Measurements from ENCODE around the gene CPVL. TPM values are rescaled to one million over a fixed set of nuclear protein-coding genes. Genes with fewer than 3 reads are reported as not detected.

CPVL gene
- total RNA-seq, 4 donors from 2014 or later: 8.0 to 28.5 (median 11.3) TPM

DNA sequence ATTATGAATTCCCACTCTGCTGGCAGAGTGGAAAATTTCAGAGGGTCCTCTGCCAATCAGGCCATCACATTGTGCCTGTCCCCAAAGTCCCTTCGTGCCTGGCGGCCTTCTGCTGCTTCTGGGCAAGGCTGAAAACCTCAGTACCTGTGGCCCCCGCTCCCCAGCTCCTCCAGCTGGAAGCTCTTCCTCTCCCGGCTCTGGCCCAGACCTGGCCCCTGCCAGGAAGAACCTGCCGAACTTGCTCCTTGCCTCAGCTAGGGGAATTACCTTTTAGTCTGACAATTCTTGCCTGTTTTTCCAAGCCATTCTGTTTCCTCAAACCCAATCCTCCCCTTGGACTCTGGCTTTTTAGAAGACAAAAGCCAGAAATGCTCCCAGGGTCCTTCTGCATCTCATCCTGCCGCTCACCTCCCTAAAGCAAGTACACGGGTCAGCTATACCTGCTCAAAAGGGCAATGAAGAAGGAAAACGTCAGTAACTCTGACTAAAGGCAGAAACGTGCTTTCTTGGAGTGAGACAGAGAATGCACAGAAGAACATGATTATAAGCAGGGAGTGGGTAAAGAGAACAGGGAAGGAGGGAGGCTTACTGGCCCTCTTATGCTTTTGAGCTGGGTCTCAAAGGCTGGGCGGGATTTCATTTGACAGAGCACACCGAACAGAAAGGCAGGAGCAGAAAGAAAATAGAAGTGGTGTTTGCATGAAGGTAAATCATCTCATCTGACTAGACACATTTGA is 160.1 kb downstream of the CPVL start:
- TF ChIP-seq POLR2A (IDR thresholded peaks at IDR 0.05; ENCODE audit: low read depth) (no peak), EP300 (IDR thresholded peaks at IDR 0.05) (no peak), POLR2AphosphoS5 (IDR thresholded peaks at IDR 0.05) (no peak)
- TF ChIP-seq, protein P1, sequence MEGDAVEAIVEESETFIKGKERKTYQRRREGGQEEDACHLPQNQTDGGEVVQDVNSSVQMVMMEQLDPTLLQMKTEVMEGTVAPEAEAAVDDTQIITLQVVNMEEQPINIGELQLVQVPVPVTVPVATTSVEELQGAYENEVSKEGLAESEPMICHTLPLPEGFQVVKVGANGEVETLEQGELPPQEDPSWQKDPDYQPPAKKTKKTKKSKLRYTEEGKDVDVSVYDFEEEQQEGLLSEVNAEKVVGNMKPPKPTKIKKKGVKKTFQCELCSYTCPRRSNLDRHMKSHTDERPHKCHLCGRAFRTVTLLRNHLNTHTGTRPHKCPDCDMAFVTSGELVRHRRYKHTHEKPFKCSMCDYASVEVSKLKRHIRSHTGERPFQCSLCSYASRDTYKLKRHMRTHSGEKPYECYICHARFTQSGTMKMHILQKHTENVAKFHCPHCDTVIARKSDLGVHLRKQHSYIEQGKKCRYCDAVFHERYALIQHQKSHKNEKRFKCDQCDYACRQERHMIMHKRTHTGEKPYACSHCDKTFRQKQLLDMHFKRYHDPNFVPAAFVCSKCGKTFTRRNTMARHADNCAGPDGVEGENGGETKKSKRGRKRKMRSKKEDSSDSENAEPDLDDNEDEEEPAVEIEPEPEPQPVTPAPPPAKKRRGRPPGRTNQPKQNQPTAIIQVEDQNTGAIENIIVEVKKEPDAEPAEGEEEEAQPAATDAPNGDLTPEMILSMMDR (IDR thresholded peaks at IDR 0.05): no peak
- intact Hi-C loops (cut with DNase I): no loop called here
- DNase-seq (ENCODE audit: extremely low spot score): peak; percentile 21
- H3K9me3 ChIP-seq: no peaks in the 10 kb centered on the region
- peak overlapping the region in 3 of 4 donors; percentile 28 to 62 (median 43) for H3K27ac ChIP-seq (replicated peaks in 1 of 4)
- H3K27me3 ChIP-seq: no peaks in the 10 kb centered on the region
- peaks cover 33 to 61% (median 39%) of the 10 kb centered on the region in 4 donors for H3K4me1 ChIP-seq
- WGBS: 71% methylated on average over 11 of the region's 11 CpGs
- H3K4me3 ChIP-seq: no peak overlapping the region
- H3K36me3 ChIP-seq: no peaks in the 10 kb centered on the region

DNA sequence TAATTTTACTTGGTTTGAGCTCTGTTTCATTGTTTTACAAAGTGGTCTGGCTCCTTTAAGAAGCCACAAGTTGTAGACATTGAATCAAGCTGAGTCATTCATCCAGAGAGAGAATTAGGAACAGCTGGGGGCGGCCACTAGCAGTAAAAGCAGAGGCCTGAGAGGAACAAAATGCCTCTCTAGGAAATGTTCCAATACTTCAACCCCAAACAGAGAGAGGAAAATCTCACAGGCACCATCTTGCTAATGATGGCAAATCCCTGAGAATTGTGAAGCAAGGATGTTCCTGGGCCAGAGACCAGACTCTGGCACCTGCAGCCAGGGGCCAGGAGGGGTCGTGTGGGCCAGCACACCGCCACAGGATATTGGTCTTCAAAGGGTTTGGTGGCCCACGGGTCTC is 161.7 kb downstream of the CPVL start:
- intact Hi-C loops (cut with DNase I): no loop called here
- Histone ChIP-seq H3K36me3 (no peaks in the 10 kb centered on the region), H3K27me3 (no peaks in the 10 kb centered on the region), H3K4me1 (peaks cover 27 to 63% (median 42%) of the 10 kb centered on the region in 4 donors), H3K9me3 (no peaks in the 10 kb centered on the region), H3K27ac (replicated peaks in 1 of 4) (peak overlapping the region in 1 of 4 donors; percentile 68), H3K4me3 (no peak overlapping the region)
- peak; percentile 89 for DNase-seq (ENCODE audit: extremely low spot score)
- 62% methylated on average over 4 of the region's 4 CpGs for WGBS
- no peak for TF ChIP-seq POLR2A (IDR thresholded peaks at IDR 0.05; ENCODE audit: low read depth)
- TF ChIP-seq EP300 (IDR thresholded peaks at IDR 0.05): no peak
- TF ChIP-seq POLR2AphosphoS5 (IDR thresholded peaks at IDR 0.05): peak in 1 of 2 donors; percentile 6

- H3K4me3 ChIP-seq: no peak overlapping the region
- intact Hi-C loops (cut with DNase I): no loop called here
These were observed 162.1 kb downstream of the CPVL start for GRCh38 chr7:28984217-28984616.

DNA sequence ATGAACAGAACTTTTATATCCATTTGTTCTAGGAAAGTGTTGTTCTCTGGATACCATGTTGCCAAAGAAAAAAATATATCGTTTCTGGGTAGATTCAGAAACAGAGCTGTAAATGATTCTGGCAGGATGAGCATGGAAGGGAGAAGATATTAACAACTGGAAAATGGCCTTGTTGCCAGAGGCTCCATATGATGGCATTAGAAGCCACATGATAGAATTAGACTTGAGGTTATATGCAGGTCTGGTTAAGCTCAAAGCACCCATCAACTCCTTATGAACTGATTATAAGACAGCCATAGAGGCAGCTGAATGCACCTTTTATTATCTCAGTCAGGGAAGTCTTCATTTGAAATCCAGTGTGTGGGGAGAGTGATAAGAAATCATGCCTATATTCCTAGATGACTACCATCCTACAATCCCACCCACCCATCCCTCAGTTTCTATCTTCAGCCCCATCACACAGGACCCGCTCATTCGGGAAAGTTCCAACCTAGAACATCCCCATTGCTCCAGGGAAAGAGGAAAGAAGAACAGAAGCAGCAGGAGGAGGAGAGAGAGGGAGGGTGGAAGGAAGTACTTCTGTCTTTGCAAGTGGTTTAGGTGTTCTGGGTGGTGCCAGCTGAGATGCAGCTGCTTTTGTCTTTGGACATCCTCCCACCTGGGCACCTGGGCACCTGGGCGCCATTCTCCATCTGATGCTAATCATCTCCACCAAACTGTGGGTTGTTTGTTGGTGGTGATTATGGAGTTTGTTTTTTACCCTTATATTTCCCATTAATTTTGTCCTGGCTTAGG is 162.7 kb downstream of the CPVL start:
- H3K27me3 ChIP-seq: no peaks in the 10 kb centered on the region
- no peaks in the 10 kb centered on the region for H3K9me3 ChIP-seq
- WGBS: 80% methylated on average over 4 of the region's 4 CpGs

More at GRCh38 chr7:28984217-28984616, 162.1 kb downstream of the CPVL start:
- no peak for TF ChIP-seq POLR2A (IDR thresholded peaks at IDR 0.05; ENCODE audit: low read depth)
- no peak for TF ChIP-seq POLR2AphosphoS5 (IDR thresholded peaks at IDR 0.05)
- no peaks in the 10 kb centered on the region for H3K36me3 ChIP-seq
- peak; percentile 50 for DNase-seq (ENCODE audit: extremely low spot score)
- peaks cover 23 to 58% (median 42%) of the 10 kb centered on the region in 4 donors for H3K4me1 ChIP-seq
- no peaks in the 10 kb centered on the region for H3K9me3 ChIP-seq
- H3K27ac ChIP-seq (replicated peaks in 1 of 4): no peak overlapping the region
- H3K27me3 ChIP-seq: no peaks in the 10 kb centered on the region

DNA sequence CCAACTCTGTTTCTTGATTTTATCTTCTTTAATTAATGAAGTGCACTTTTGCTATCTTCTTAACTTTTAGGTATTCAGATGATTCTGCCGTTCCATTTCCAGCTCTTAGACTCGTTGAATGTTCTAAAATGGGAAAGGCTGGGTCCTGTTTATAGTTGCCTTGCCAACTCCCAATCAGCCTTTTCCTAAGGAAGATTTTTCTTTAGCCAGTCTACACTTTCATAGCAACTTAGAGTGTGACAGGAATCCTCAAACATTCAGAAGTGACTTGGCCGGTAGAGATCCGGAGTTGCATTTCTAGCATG is 165.2 kb downstream of the CPVL start:
- intact Hi-C loops (cut with DNase I): no loop called here
- TF ChIP-seq, protein P1 (IDR thresholded peaks at IDR 0.05): no peak
- TF ChIP-seq POLR2AphosphoS5 (IDR thresholded peaks at IDR 0.05) (no peak), POLR2A (IDR thresholded peaks at IDR 0.05; ENCODE audit: low read depth) (no peak), EP300 (IDR thresholded peaks at IDR 0.05) (no peak)
- 27% methylated on average over 4 of the region's 4 CpGs for WGBS
- H3K4me3 ChIP-seq: no peak overlapping the region
- H3K27ac ChIP-seq (replicated peaks in 1 of 4): peak overlapping the region in 2 of 4 donors; percentile 38
- no peaks in the 10 kb centered on the region for H3K9me3 ChIP-seq
- H3K4me1 ChIP-seq: peaks cover 18 to 33% (median 27%) of the 10 kb centered on the region in 4 donors
- no peaks in the 10 kb centered on the region for H3K36me3 ChIP-seq
- peak; percentile 62 for DNase-seq (ENCODE audit: extremely low spot score)
- H3K27me3 ChIP-seq: no peaks in the 10 kb centered on the region

More for the DNA sequence above, 162.7 kb downstream of the CPVL start:
- no peak overlapping the region for H3K4me3 ChIP-seq
- peaks cover 21 to 53% (median 42%) of the 10 kb centered on the region in 4 donors for H3K4me1 ChIP-seq
- H3K27ac ChIP-seq (replicated peaks in 1 of 4): no peak overlapping the region
- intact Hi-C loops (cut with DNase I): no loop called here
- TF ChIP-seq POLR2AphosphoS5 (IDR thresholded peaks at IDR 0.05): no peak
- no peak for TF ChIP-seq EP300 (IDR thresholded peaks at IDR 0.05)
- TF ChIP-seq, protein P1 (IDR thresholded peaks at IDR 0.05): no peak
- TF ChIP-seq POLR2A (IDR thresholded peaks at IDR 0.05; ENCODE audit: low read depth): no peak
- DNase-seq (ENCODE audit: extremely low spot score): peak; percentile 66
- no peaks in the 10 kb centered on the region for H3K36me3 ChIP-seq
